AG09319 (cell line): Measurements from ENCODE around the gene CCDC124.

Experiments
- DNase-seq: peaks from one replicate; pipeline ENCODE4 v3.0.0-alpha.2; 2010; ENCODE audit warnings: low read depth; ENCODE audit errors: extremely low read depth
- CTCF ChIP-seq: IDR thresholded peaks from 2 replicates; pipeline ENCODE4 v1.5.1; 2011; ENCODE audit warnings: low read depth, mild to moderate bottlenecking, inconsistent platforms, low read length, moderate library complexity

CCDC124 gene

GRCh38 chr19:17947815-17948513, 15.1 kb downstream of the CCDC124 start:
- TF ChIP-seq CTCF = no peak
- peak; percentile 76 for DNase-seq

- DNase-seq = no peak
- TF ChIP-seq CTCF = no peak
Measured at GRCh38 chr19:17948514-17948900, 15.7 kb downstream of the CCDC124 start.

GRCh38 chr19:17948931-17949930, 16.4 kb downstream of the CCDC124 start:
- no peak for DNase-seq
- no peak for TF ChIP-seq CTCF

GRCh38 chr19:17949956-17950309, 17.1 kb downstream of the CCDC124 start:
- no peak for TF ChIP-seq CTCF
- no peak for DNase-seq

GRCh38 chr19:17950310-17951156, 17.7 kb downstream of the CCDC124 start:
- TF ChIP-seq CTCF = no peak
- DNase-seq = no peak

- no peak for TF ChIP-seq CTCF
- no peak for DNase-seq
Measured at GRCh38 chr19:17951157-17951989, 18.6 kb downstream of the CCDC124 start.
